Measurements from ENCODE around the gene DDX41. TPM values are rescaled to one million over a fixed set of nuclear protein-coding genes. Genes with fewer than 3 reads are reported as not detected.
"Not testable (repeated sequence)": the region's sequence is repeated elsewhere in the genome, so short reads cannot be mapped to it uniquely, and the experiment has no call there.

Gene DDX41
- total and polyA plus RNA-seq, 2 donors, result 71.3 to 78.0 TPM

GRCh38 chr5:177542816-177543465 is 26.2 kb upstream of the DDX41 start:
- 98% methylated on average over 4 of the region's 4 CpGs for WGBS
- H3K27ac ChIP-seq (ENCODE audit: low read depth in 1 of 2, low read length in 1 of 2), result no peak overlapping the region

GRCh38 chr5:177540438-177540837 is 23.7 kb upstream of the DDX41 start:
- Histone ChIP-seq H3K4me1 (ENCODE audit: control insufficient read depth in 2 of 2, insufficient read depth in 2 of 2, low read length in 2 of 2) (no peaks in the 10 kb centered on the region), H3K36me3 (ENCODE audit: control insufficient read depth in 2 of 2, insufficient read depth in 2 of 2, low read length in 1 of 2) (peaks cover 34 to 38% of the 10 kb centered on the region in 2 donors)

More at GRCh38 chr5:177542816-177543465, 26.2 kb upstream of the DDX41 start:
- no peak overlapping the region for H3K4me3 ChIP-seq (ENCODE audit: low read length in 2 of 2)
- H3K4me1 ChIP-seq (ENCODE audit: control insufficient read depth in 2 of 2, insufficient read depth in 2 of 2, low read length in 2 of 2), result peaks cover 0 to 3% of the 10 kb centered on the region in 2 donors
- H3K9me3 ChIP-seq (ENCODE audit: control insufficient read depth in 2 of 2, insufficient read depth in 1 of 2, low read length in 1 of 2), result no peaks in the 10 kb centered on the region
- no peak for DNase-seq (ENCODE audit: low read depth in 6 of 9, low spot score in 9 of 9)
- peaks cover 11 to 30% of the 10 kb centered on the region in 2 donors for H3K36me3 ChIP-seq (ENCODE audit: control insufficient read depth in 2 of 2, insufficient read depth in 2 of 2, low read length in 1 of 2)
- H3K27me3 ChIP-seq (ENCODE audit: control insufficient read depth in 2 of 2, insufficient read depth in 1 of 2, low read length in 1 of 2), result no peaks in the 10 kb centered on the region

GRCh38 chr5:177539411-177539810 is 22.6 kb upstream of the DDX41 start:
- Histone ChIP-seq H3K4me3 (ENCODE audit: low read length in 2 of 2) (no peak overlapping the region), H3K4me1 (ENCODE audit: control insufficient read depth in 2 of 2, insufficient read depth in 2 of 2, low read length in 2 of 2) (no peaks in the 10 kb centered on the region), H3K27me3 (ENCODE audit: control insufficient read depth in 2 of 2, insufficient read depth in 1 of 2, low read length in 1 of 2) (no peaks in the 10 kb centered on the region), H3K27ac (ENCODE audit: low read depth in 1 of 2, low read length in 1 of 2) (no peak overlapping the region), H3K9me3 (ENCODE audit: control insufficient read depth in 2 of 2, insufficient read depth in 1 of 2, low read length in 1 of 2) (no peaks in the 10 kb centered on the region), H3K36me3 (ENCODE audit: control insufficient read depth in 2 of 2, insufficient read depth in 2 of 2, low read length in 1 of 2) (peaks cover 40 to 46% of the 10 kb centered on the region in 2 donors)
- 97% methylated on average over 2 of the region's 2 CpGs for WGBS
- no peak for DNase-seq (ENCODE audit: low read depth in 6 of 9, low spot score in 9 of 9)

More at GRCh38 chr5:177540438-177540837, 23.7 kb upstream of the DDX41 start:
- Histone ChIP-seq H3K9me3 (ENCODE audit: control insufficient read depth in 2 of 2, insufficient read depth in 1 of 2, low read length in 1 of 2) (no peaks in the 10 kb centered on the region), H3K27me3 (ENCODE audit: control insufficient read depth in 2 of 2, insufficient read depth in 1 of 2, low read length in 1 of 2) (no peaks in the 10 kb centered on the region), H3K27ac (ENCODE audit: low read depth in 1 of 2, low read length in 1 of 2) (peak overlapping the region in 1 of 2 donors; percentile 11), H3K4me3 (ENCODE audit: low read length in 2 of 2) (no peak overlapping the region)
- 96% methylated on average over 3 of the region's 3 CpGs for WGBS
- no peak for DNase-seq (ENCODE audit: low read depth in 6 of 9, low spot score in 9 of 9)

- H3K36me3 ChIP-seq (ENCODE audit: control insufficient read depth in 2 of 2, insufficient read depth in 2 of 2, low read length in 1 of 2), result peaks cover 45 to 48% of the 10 kb centered on the region in 2 donors
- H3K27me3 ChIP-seq (ENCODE audit: control insufficient read depth in 2 of 2, insufficient read depth in 1 of 2, low read length in 1 of 2), result no peaks in the 10 kb centered on the region
- WGBS, result 96% methylated on average over 10 of the region's 10 CpGs
- no peak for DNase-seq (ENCODE audit: low read depth in 6 of 9, low spot score in 9 of 9)
- H3K27ac ChIP-seq (ENCODE audit: low read depth in 1 of 2, low read length in 1 of 2), result no peak overlapping the region
- no peaks in the 10 kb centered on the region for H3K4me1 ChIP-seq (ENCODE audit: control insufficient read depth in 2 of 2, insufficient read depth in 2 of 2, low read length in 2 of 2)
- H3K4me3 ChIP-seq (ENCODE audit: low read length in 2 of 2), result no peak overlapping the region
- H3K9me3 ChIP-seq (ENCODE audit: control insufficient read depth in 2 of 2, insufficient read depth in 1 of 2, low read length in 1 of 2), result no peaks in the 10 kb centered on the region
Observed at GRCh38 chr5:177538876-177539275, 22.1 kb upstream of the DDX41 start.

GRCh38 chr5:177537389-177538361 is 20.9 kb upstream of the DDX41 start:
- Histone ChIP-seq H3K27ac (ENCODE audit: low read depth in 1 of 2, low read length in 1 of 2) (peak overlapping the region; percentile 15 to 26), H3K4me1 (ENCODE audit: control insufficient read depth in 2 of 2, insufficient read depth in 2 of 2, low read length in 2 of 2) (no peaks in the 10 kb centered on the region), H3K27me3 (ENCODE audit: control insufficient read depth in 2 of 2, insufficient read depth in 1 of 2, low read length in 1 of 2) (no peaks in the 10 kb centered on the region), H3K4me3 (ENCODE audit: low read length in 2 of 2) (no peak overlapping the region), H3K36me3 (ENCODE audit: control insufficient read depth in 2 of 2, insufficient read depth in 2 of 2, low read length in 1 of 2) (peaks cover 55% of the 10 kb centered on the region in 2 donors), H3K9me3 (ENCODE audit: control insufficient read depth in 2 of 2, insufficient read depth in 1 of 2, low read length in 1 of 2) (no peaks in the 10 kb centered on the region)
- 88% methylated on average over 15 of the region's 15 CpGs for WGBS
- no peak for DNase-seq (ENCODE audit: low read depth in 6 of 9, low spot score in 9 of 9)

GRCh38 chr5:177536386-177536785 is 19.6 kb upstream of the DDX41 start:
- WGBS, result 96% methylated on average over 10 of the region's 10 CpGs
- H3K36me3 ChIP-seq (ENCODE audit: control insufficient read depth in 2 of 2, insufficient read depth in 2 of 2, low read length in 1 of 2), result peaks cover 64 to 68% of the 10 kb centered on the region in 2 donors
- no peak for DNase-seq (ENCODE audit: low read depth in 6 of 9, low spot score in 9 of 9)
- no peaks in the 10 kb centered on the region for H3K9me3 ChIP-seq (ENCODE audit: control insufficient read depth in 2 of 2, insufficient read depth in 1 of 2, low read length in 1 of 2)
- H3K27ac ChIP-seq (ENCODE audit: low read depth in 1 of 2, low read length in 1 of 2), result no peak overlapping the region
- no peaks in the 10 kb centered on the region for H3K4me1 ChIP-seq (ENCODE audit: control insufficient read depth in 2 of 2, insufficient read depth in 2 of 2, low read length in 2 of 2)
- no peaks in the 10 kb centered on the region for H3K27me3 ChIP-seq (ENCODE audit: control insufficient read depth in 2 of 2, insufficient read depth in 1 of 2, low read length in 1 of 2)
- H3K4me3 ChIP-seq (ENCODE audit: low read length in 2 of 2), result no peak overlapping the region

- H3K36me3 ChIP-seq (ENCODE audit: control insufficient read depth in 2 of 2, insufficient read depth in 2 of 2, low read length in 1 of 2), result peaks cover 74 to 79% of the 10 kb centered on the region in 2 donors
- WGBS, result 97% methylated on average over 7 of the region's 7 CpGs
- H3K4me3 ChIP-seq (ENCODE audit: low read length in 2 of 2), result no peak overlapping the region
- H3K9me3 ChIP-seq (ENCODE audit: control insufficient read depth in 2 of 2, insufficient read depth in 1 of 2, low read length in 1 of 2), result no peaks in the 10 kb centered on the region
- no peaks in the 10 kb centered on the region for H3K4me1 ChIP-seq (ENCODE audit: control insufficient read depth in 2 of 2, insufficient read depth in 2 of 2, low read length in 2 of 2)
- DNase-seq (ENCODE audit: low read depth in 6 of 9, low spot score in 9 of 9), result no peak
- H3K27ac ChIP-seq (ENCODE audit: low read depth in 1 of 2, low read length in 1 of 2), result no peak overlapping the region
- H3K27me3 ChIP-seq (ENCODE audit: control insufficient read depth in 2 of 2, insufficient read depth in 1 of 2, low read length in 1 of 2), result no peaks in the 10 kb centered on the region
Observed at GRCh38 chr5:177535125-177535524, 18.4 kb upstream of the DDX41 start.

GRCh38 chr5:177534433-177534832 is 17.7 kb upstream of the DDX41 start:
- H3K27me3 ChIP-seq (ENCODE audit: control insufficient read depth in 2 of 2, insufficient read depth in 1 of 2, low read length in 1 of 2); H3K4me3 ChIP-seq (ENCODE audit: low read length in 2 of 2); H3K9me3 ChIP-seq (ENCODE audit: control insufficient read depth in 2 of 2, insufficient read depth in 1 of 2, low read length in 1 of 2); DNase-seq (ENCODE audit: low read depth in 6 of 9, low spot score in 9 of 9); H3K27ac ChIP-seq (ENCODE audit: low read depth in 1 of 2, low read length in 1 of 2); H3K4me1 ChIP-seq (ENCODE audit: control insufficient read depth in 2 of 2, insufficient read depth in 2 of 2, low read length in 2 of 2): not testable (repeated sequence)
- WGBS, result 97% methylated on average over 7 of the region's 7 CpGs
- H3K36me3 ChIP-seq (ENCODE audit: control insufficient read depth in 2 of 2, insufficient read depth in 2 of 2, low read length in 1 of 2), result peaks cover 81 to 84% of the 10 kb centered on the region in 2 donors
